Ishikawa (cell line): Measurements from ENCODE around the gene ENOX2.

Experiments used
- CEBPB ChIP-seq: IDR thresholded peaks from 2 replicates; pipeline ENCODE4 v1.6.1; 2012
- CREB1 ChIP-seq: IDR thresholded peaks from 2 replicates; pipeline ENCODE4 v1.6.1; 2012; ENCODE audit warnings: low read depth
- EGR1 ChIP-seq: IDR thresholded peaks from 2 replicates; pipeline ENCODE4 v1.6.1; 2012
- EP300 ChIP-seq: IDR thresholded peaks from 2 replicates; pipeline ENCODE4 v1.6.1; 2012; ENCODE audit warnings: borderline replicate concordance
- FOXM1 ChIP-seq: IDR thresholded peaks from 2 replicates; pipeline ENCODE4 v1.6.1; 2012; ENCODE audit warnings: low read depth, borderline replicate concordance
- MAX ChIP-seq: IDR thresholded peaks from 2 replicates; pipeline ENCODE4 v1.6.1; 2012
- NFIC ChIP-seq: IDR thresholded peaks from 2 replicates; pipeline ENCODE4 v1.6.1; 2012
- RAD21 ChIP-seq: IDR thresholded peaks from 2 replicates; pipeline ENCODE4 v1.6.1; 2012; ENCODE audit warnings: low read depth
- REST ChIP-seq: IDR thresholded peaks from 2 replicates; pipeline ENCODE4 v1.6.1; 2012; ENCODE audit warnings: low read depth, mild to moderate bottlenecking
- TAF1 ChIP-seq: IDR thresholded peaks from 2 replicates; pipeline ENCODE4 v1.6.1; 2012; ENCODE audit warnings: low read depth, mild to moderate bottlenecking
- TCF12 ChIP-seq: IDR thresholded peaks from 2 replicates; pipeline ENCODE4 v1.6.1; 2012; ENCODE audit warnings: low read depth
- TEAD4 ChIP-seq: IDR thresholded peaks from 2 replicates; pipeline ENCODE4 v1.6.1; 2012
- USF1 ChIP-seq: IDR thresholded peaks from 2 replicates; pipeline ENCODE4 v1.6.1; 2012
- YY1 ChIP-seq: IDR thresholded peaks from 2 replicates; pipeline ENCODE4 v1.6.1; 2012; ENCODE audit warnings: low read depth
- ZBTB7A ChIP-seq: IDR thresholded peaks from 2 replicates; pipeline ENCODE4 v1.6.1; 2012; ENCODE audit warnings: low read depth

ENOX2 gene

GRCh38 chrX:130672214-130672613 is 230.8 kb downstream of the ENOX2 start:
- TF ChIP-seq NFIC (no peak), CREB1 (no peak), TEAD4 (no peak), MAX (no peak), RAD21 (no peak), TAF1 (no peak), EP300 (no peak), ZBTB7A (no peak), USF1 (no peak), CEBPB (no peak), REST (no peak), YY1 (no peak), TCF12 (no peak), FOXM1 (no peak), EGR1 (no peak)

- TF ChIP-seq TEAD4: no peak
- no peak for TF ChIP-seq TCF12
- no peak for TF ChIP-seq MAX
- no peak for TF ChIP-seq EP300
- no peak for TF ChIP-seq CEBPB
Observed at GRCh38 chrX:130669233-130669632, 233.8 kb downstream of the ENOX2 start.

GRCh38 chrX:130665263-130665662 is 237.7 kb downstream of the ENOX2 start:
- no peak for TF ChIP-seq CREB1
- TF ChIP-seq USF1: no peak
- no peak for TF ChIP-seq EGR1
- no peak for TF ChIP-seq TAF1
- TF ChIP-seq TCF12: no peak
- no peak for TF ChIP-seq YY1
- TF ChIP-seq MAX: no peak
- no peak for TF ChIP-seq NFIC
- TF ChIP-seq FOXM1: no peak

GRCh38 chrX:130658310-130658709 is 244.7 kb downstream of the ENOX2 start:
- TF ChIP-seq RAD21 (no peak), FOXM1 (no peak), TEAD4 (no peak), EP300 (no peak), USF1 (no peak), EGR1 (no peak), TCF12 (no peak), CREB1 (no peak), YY1 (no peak), MAX (no peak), REST (no peak), TAF1 (no peak)

GRCh38 chrX:130654409-130654950 is 248.5 kb downstream of the ENOX2 start:
- TF ChIP-seq CREB1 (no peak), USF1 (no peak), ZBTB7A (no peak), TAF1 (no peak), YY1 (no peak), TCF12 (no peak), TEAD4 (no peak), REST (no peak)
